NOMO-1 (cell line): Measurements from ENCODE around the gene USP17L28.
"Not testable (repeated sequence)": the region's sequence is repeated elsewhere in the genome, so short reads cannot be mapped to it uniquely, and the experiment has no call there.

Experiments used
- DNase-seq, 2 experiments: peaks; one replicate each; lab custom pipeline; 2025; ENCODE audit not compliant: unreplicated experiment in 2 of 2; lab: John Stamatoyannopoulos, UW

Gene USP17L28

GRCh38 chr4:9348593-9348992 lies at the start of gene USP17L28:
Gene USP17L28, plus strand, starts transcription at chr4:9348893. Its CDS starts 0 bp downstream, at chr4:9348893.
- not testable (repeated sequence) for DNase-seq

- DNase-seq, result not testable (repeated sequence)
Measured at GRCh38 chr4:9324191-9324590, 24.5 kb upstream of the USP17L28 start.

DNA sequence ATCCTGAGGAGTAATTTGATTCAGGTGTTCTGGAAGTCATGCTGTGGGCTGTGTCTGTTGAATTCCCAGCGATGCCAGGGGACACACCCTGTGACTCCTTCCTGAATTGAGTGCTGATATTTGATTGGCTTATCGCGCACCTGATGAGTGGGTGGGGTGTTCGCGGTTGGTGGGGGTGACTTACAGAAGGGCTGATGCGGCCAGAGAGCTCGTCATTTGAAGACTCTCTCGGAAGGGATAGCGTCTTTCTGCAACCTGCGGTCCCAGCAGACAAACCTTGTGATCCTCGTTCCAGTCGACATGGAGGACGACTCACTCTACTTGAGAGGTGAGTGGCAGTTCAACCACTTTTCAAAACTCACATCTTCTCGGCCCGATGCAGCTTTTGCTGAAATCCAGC lies 23.8 kb upstream of the USP17L28 start, which contains the start of gene USP17L24:
USP17L24 (plus strand) TSS at position 301 of the 400 bp plus-strand sequence; CDS start at position 301, 0 bp downstream.
- DNase-seq, result not testable (repeated sequence)

- DNase-seq, result not testable (repeated sequence)
Measured at GRCh38 chr4:9329611-9330010, 19.1 kb upstream of the USP17L28 start, which contains the start of gene USP17L25. Gene USP17L25, plus strand, starts transcription at chr4:9329911. Its CDS starts 0 bp downstream, at chr4:9329911.

DNA sequence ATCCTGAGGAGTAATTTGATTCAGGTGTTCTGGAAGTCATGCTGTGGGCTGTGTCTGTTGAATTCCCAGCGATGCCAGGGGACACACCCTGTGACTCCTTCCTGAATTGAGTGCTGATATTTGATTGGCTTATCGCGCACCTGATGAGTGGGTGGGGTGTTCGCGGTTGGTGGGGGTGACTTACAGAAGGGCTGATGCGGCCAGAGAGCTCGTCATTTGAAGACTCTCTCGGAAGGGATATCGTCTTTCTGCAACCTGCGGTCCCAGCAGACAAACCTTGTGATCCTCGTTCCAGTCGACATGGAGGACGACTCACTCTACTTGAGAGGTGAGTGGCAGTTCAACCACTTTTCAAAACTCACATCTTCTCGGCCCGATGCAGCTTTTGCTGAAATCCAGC lies 14.3 kb upstream of the USP17L28 start, which contains the start of gene USP17L26:
USP17L26 (plus strand) TSS at position 301 of the 400 bp plus-strand sequence; CDS start at position 301, 0 bp downstream.
- DNase-seq, result not testable (repeated sequence)

GRCh38 chr4:9339103-9339502 lies 9.6 kb upstream of the USP17L28 start, which contains the start of gene USP17L5:
Gene USP17L5, plus strand, starts transcription at chr4:9339403. Its CDS starts 0 bp downstream, at chr4:9339403.
- not testable (repeated sequence) for DNase-seq

DNA sequence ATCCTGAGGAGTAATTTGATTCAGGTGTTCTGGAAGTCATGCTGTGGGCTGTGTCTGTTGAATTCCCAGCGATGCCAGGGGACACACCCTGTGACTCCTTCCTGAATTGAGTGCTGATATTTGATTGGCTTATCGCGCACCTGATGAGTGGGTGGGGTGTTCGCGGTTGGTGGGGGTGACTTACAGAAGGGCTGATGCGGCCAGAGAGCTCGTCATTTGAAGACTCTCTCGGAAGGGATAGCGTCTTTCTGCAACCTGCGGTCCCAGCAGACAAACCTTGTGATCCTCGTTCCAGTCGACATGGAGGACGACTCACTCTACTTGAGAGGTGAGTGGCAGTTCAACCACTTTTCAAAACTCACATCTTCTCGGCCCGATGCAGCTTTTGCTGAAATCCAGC lies 4.8 kb upstream of the USP17L28 start, which contains the start of gene USP17L27:
USP17L27 (plus strand) TSS at position 301 of the 400 bp plus-strand sequence; CDS start at position 301, 0 bp downstream.
- DNase-seq, result not testable (repeated sequence)

DNA sequence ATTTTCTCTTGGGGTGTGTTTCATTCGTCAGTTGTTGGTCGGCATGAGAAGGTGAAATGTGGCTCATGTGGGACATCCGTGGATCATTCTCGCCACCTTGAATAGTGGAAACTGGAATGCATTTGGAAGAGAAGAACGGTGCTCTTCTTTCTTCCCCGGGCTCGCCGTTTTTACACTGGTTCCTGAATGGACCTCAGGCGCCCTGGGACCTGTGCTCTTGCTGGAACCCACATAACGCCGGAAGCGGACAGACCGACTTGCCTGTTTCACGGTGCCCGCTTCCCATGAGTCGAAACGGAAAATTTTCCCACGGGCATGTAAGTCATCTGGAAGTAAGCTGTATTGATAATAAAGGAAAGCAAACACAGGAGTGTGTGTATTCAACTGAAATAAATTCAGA lies 2.2 kb downstream of the USP17L28 start:
- DNase-seq, result not testable (repeated sequence)

- not testable (repeated sequence) for DNase-seq
Measured at GRCh38 chr4:9353338-9353737, 4.6 kb downstream of the USP17L28 start, which contains the start of gene USP17L29. Gene USP17L29, plus strand, starts transcription at chr4:9353638. Its CDS starts 0 bp downstream, at chr4:9353638.

DNA sequence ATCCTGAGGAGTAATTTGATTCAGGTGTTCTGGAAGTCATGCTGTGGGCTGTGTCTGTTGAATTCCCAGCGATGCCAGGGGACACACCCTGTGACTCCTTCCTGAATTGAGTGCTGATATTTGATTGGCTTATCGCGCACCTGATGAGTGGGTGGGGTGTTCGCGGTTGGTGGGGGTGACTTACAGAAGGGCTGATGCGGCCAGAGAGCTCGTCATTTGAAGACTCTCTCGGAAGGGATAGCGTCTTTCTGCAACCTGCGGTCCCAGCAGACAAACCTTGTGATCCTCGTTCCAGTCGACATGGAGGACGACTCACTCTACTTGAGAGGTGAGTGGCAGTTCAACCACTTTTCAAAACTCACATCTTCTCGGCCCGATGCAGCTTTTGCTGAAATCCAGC lies 14.1 kb downstream of the USP17L28 start, which contains the start of gene USP17L30:
USP17L30 (plus strand) TSS at position 301 of the 400 bp plus-strand sequence; CDS start at position 301, 0 bp downstream.
- DNase-seq, result not testable (repeated sequence)

DNA sequence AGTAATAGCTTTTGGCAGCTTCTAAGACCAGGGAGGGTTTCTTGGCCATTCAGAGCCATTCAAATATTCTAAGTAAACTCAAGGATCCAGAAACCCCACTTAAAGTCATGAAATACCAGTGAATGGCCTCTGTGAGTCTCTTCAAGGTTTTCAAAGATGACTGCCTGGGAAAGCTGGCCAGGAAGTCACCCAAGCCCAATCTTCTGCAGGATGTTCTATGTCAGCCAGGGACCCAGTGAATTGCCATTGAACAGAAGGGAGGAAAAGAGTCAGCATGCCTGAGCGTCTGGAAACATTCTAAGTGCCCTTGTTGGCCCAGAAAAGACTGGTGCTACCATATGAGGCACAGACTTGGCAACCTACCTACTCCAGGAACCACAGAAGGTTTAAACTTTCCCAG lies 31.2 kb downstream of the USP17L28 start:
- not testable (repeated sequence) for DNase-seq

GRCh38 chr4:9381012-9381534 lies 32.4 kb downstream of the USP17L28 start:
- not testable (repeated sequence) for DNase-seq

DNA sequence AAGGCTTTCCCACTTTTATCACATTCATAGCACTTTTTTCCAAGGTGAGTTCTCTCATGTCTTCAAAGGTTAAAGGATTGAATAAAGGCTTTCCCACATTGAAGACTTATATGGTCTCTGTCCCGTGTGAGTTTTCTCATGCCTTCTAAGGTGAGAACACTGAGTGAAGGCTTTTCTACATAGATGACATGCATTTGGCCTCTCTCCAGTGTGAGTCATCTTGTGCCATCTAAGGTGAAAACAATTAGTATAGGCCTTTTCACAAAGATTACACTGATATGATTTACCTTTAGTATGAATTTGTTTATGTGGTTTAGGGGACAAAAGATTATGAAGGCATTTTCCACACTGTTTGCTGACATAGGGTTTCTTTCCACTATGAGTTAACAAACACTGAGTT lies 35.4 kb downstream of the USP17L28 start:
- DNase-seq, result no peak

DNA sequence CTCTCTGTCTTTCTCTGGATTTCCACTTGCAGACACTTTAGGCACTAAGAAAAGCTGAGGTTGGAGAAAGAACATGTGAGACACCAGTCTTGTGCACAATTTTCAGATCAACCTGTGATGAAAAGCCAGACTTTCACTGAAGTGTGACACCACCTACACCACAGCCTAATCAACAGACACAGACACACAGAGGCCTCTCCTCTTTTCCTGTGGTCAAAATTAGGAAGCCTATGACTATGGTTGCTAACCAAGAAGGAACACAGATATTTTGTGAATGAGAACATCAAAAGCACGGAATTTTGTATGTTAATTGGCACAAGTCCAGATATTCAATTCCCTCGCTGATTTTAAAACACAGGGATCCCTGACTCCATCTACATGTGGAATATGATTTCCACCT lies 40.3 kb downstream of the USP17L28 start:
- not testable (repeated sequence) for DNase-seq
